ENCODE results near the gene ANKRD18A.

ANKRD18A gene

DNA sequence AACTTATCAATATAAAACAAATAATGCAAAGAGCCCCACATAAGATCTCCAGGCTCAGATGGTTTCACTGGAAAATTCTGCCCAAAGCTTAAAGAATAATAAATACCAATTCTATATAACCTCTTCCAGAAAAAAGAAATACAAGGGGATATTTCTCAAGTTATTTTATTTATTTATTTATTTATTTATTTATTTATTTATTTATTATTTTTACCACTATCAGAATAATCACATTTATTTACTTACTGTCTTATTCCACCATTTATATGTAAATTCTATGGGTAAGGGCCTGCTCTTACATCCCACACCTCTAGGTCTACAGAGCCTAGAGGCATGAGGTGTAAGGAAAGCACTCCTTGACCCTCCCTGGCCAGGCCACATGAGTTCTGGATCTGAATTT is 91.1 kb downstream of the ANKRD18A start:
- DNase-seq (ENCODE audit: low read depth in 3 of 3) = no peak

DNA sequence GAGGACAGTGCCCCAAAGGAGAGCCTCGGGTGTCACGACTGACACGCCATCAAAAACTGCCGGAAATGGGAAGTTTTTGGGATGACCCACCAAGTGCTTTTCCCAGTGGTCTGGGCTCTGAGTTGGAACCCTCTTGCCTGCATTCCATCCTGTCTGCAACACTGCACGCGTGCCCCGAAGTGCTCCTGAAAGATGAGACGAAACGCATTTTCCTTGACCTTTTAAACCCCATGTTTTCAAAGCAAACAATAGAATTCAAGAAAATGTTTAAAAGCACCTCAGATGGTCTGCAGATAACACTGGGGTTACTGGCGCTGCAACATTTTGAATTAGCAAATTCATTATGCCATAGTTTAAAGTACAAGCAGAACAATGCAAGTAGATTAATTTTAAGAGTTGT is 92.9 kb downstream of the ANKRD18A start:
- DNase-seq (ENCODE audit: low read depth in 3 of 3) = no peak

DNA sequence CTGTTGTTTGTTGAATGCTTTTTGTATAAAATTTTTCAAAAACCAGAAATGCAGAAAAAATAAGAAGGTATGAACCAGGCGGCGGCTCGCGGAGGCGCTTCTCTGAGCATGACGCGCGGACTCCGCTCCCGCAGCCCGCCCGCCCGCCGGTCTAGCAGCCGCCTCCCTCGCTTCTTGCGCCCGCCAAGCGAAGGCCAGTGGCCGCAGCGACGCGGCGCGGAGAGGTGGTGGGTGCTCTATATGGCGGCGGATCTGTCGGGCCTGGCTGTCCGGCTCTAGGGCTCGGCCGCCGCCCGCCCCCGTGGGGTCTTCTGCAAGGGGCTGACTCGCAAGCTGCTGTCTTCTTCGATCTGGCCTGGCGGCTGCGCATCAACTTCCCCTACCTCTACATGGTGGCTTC is 93.8 kb downstream of the ANKRD18A start:
- no peak for DNase-seq (ENCODE audit: low read depth in 3 of 3)

DNA sequence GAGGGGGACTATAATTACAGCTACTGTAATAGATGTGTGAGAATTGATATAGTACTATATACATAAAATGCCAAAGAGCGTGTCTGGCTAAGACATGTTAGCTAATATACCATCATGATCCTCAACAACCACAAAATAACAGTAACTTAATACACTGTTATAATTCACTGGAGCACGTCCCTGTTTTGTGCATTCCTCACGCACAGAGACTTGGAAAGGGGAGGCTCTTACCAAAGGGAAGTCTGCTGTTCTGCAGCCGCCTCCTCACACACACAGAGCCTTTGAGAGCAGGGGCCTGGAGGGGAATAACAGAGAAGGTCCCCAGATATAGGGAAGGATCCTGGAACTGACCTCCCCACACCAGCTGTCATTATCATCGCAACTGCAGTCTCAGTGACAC is 97.3 kb downstream of the ANKRD18A start:
- no peak for DNase-seq (ENCODE audit: low read depth in 3 of 3)

DNA sequence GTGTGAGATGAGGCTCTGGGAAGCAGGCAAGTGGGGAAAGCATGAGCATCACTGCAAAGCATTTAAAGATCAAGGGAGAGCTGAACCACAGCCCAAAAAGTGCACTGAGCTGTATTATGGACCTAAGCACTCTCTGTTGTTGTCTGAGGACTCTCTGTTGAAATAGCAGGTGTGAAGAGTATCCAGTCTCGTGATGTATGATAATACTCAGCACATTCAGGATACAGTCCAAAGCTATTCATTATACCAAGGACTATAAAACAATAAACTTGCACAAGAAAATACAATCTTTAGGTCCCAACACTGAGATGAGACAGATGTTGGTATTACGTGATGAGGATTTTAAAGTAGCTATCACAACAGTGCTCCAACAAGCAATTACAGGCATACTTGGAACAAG is 98.6 kb downstream of the ANKRD18A start:
- no peak for DNase-seq (ENCODE audit: low read depth in 3 of 3)
